Measurements from ENCODE around the gene SH3GL1.

GRCh38 chr19:4320419-4320818 lies 79.9 kb downstream of the SH3GL1 start:
- no peak for TF ChIP-seq CTCF (IDR thresholded peaks at IDR 0.05)
- no peak for TF ChIP-seq POLR2A (IDR thresholded peaks at IDR 0.05)

Measured in breast epithelium (tissue), 3 donors.